ENCODE measurements around the gene C17orf114. TPM values are rescaled to one million over a fixed set of nuclear protein-coding genes. Genes with fewer than 3 reads are reported as not detected.

C17orf114 gene

DNA sequence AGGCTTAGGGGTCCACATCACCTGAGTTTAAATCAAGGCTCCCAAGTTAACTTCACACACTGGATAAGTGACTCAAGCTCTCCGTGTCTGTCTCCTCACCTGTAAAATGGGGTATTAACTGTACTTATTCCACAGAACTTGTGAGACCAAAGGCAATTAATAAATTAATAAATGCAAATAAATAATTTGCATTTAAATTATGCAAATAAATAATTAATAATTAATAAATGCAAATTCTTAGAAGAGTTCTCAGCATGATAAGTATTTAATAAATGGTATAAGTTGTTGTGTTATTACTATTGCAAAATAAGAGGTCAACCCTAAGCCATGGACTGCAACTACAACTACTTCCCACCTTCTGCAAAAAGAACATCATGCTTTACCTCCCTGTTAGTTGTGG lies 48.7 kb downstream of the C17orf114 start:
- Histone ChIP-seq H3K4me1 (ENCODE audit: insufficient read depth, low read length) (peaks cover 2% of the 10 kb centered on the region), H3K4me3 (ENCODE audit: low read length) (no peak overlapping the region), H3K9me3 (ENCODE audit: control insufficient read depth in 1 of 2, insufficient read depth in 1 of 2, low read length in 2 of 2) (peaks cover 0 to 3% of the 10 kb centered on the region in 2 experiments), H3K27ac (ENCODE audit: low read depth in 1 of 2, low read length in 2 of 2) (no peak overlapping the region), H3K36me3 (ENCODE audit: insufficient read depth, low read length) (no peaks in the 10 kb centered on the region), H3K27me3 (ENCODE audit: control insufficient read depth in 1 of 2, insufficient read depth in 2 of 2, low read length in 2 of 2) (peaks cover 5 to 9% of the 10 kb centered on the region in 2 experiments)
- ATAC-seq (ENCODE audit: poor library complexity) (no peak), DNase-seq (no peak)
- CTCF ChIA-PET = no interaction called here
- TF ChIP-seq, protein P1, sequence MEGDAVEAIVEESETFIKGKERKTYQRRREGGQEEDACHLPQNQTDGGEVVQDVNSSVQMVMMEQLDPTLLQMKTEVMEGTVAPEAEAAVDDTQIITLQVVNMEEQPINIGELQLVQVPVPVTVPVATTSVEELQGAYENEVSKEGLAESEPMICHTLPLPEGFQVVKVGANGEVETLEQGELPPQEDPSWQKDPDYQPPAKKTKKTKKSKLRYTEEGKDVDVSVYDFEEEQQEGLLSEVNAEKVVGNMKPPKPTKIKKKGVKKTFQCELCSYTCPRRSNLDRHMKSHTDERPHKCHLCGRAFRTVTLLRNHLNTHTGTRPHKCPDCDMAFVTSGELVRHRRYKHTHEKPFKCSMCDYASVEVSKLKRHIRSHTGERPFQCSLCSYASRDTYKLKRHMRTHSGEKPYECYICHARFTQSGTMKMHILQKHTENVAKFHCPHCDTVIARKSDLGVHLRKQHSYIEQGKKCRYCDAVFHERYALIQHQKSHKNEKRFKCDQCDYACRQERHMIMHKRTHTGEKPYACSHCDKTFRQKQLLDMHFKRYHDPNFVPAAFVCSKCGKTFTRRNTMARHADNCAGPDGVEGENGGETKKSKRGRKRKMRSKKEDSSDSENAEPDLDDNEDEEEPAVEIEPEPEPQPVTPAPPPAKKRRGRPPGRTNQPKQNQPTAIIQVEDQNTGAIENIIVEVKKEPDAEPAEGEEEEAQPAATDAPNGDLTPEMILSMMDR (IDR thresholded peaks at IDR 0.05) = no peak
- no peak overlapping the region for H3K27ac Mint-ChIP-seq
- peaks cover 6% of the 10 kb centered on the region for H3K4me1 Mint-ChIP-seq (ENCODE audit: low read depth)
- no peaks in the 10 kb centered on the region for H3K36me3 Mint-ChIP-seq (ENCODE audit: low read depth)
- POLR2A ChIA-PET = no interaction called here
- peaks cover 31% of the 10 kb centered on the region for H3K27me3 Mint-ChIP-seq
- no peaks in the 10 kb centered on the region for H3K9me3 Mint-ChIP-seq
- intact Hi-C loops (cut with DNase I, micrococcal nuclease) = no loop called here
- H3K4me3 Mint-ChIP-seq = no peak overlapping the region

DNA sequence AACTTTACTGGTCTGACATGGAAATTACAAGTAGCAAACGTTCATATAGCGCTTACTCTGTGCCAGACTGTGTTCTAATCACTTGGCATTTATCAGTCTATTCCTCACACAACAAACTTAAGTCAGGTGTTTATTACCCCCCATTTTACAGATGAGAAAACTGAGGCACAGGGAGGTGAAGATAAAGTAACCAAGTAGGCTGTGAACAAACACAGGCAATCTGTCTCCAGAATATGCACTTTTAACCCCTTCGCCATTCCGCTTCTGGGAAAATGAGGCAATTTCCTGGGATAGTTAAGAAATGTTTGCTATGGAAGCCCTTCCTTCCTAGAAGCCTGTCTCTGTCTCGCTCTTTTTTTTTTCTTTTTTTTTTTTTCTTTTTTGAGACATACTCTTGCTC lies 50.2 kb downstream of the C17orf114 start:
- peaks cover 0 to 3% of the 10 kb centered on the region in 2 experiments for H3K9me3 ChIP-seq (ENCODE audit: control insufficient read depth in 1 of 2, insufficient read depth in 1 of 2, low read length in 2 of 2)
- no peak for ATAC-seq (ENCODE audit: poor library complexity)
- H3K4me1 ChIP-seq (ENCODE audit: insufficient read depth, low read length) = peaks cover 15% of the 10 kb centered on the region
- intact Hi-C loops (cut with DNase I, micrococcal nuclease) = no loop called here
- H3K4me3 ChIP-seq (ENCODE audit: low read length) = no peak overlapping the region
- H3K27me3 Mint-ChIP-seq = peaks cover 24% of the 10 kb centered on the region
- H3K4me1 Mint-ChIP-seq (ENCODE audit: low read depth) = peaks cover 15% of the 10 kb centered on the region
- no peaks in the 10 kb centered on the region for H3K9me3 Mint-ChIP-seq
- ChIA-PET POLR2A (no interaction called here), CTCF (no interaction called here)
- no peaks in the 10 kb centered on the region for H3K36me3 ChIP-seq (ENCODE audit: insufficient read depth, low read length)
- H3K36me3 Mint-ChIP-seq (ENCODE audit: low read depth) = no peaks in the 10 kb centered on the region
- TF ChIP-seq, protein P1 (IDR thresholded peaks at IDR 0.05) = no peak
- no peak for DNase-seq
- no peak overlapping the region for H3K27ac Mint-ChIP-seq
- peaks cover 5 to 6% of the 10 kb centered on the region in 2 experiments for H3K27me3 ChIP-seq (ENCODE audit: control insufficient read depth in 1 of 2, insufficient read depth in 2 of 2, low read length in 2 of 2)
- no peak overlapping the region for H3K4me3 Mint-ChIP-seq
- H3K27ac ChIP-seq (ENCODE audit: low read depth in 1 of 2, low read length in 2 of 2) = no peak overlapping the region

Other genes with a start within 250 kb of the C17orf114 start
- 10 to 100 TPM; 58.0 to 58.2 TPM for gene MYBBP1A, start 246.9 kb downstream of the C17orf114 start, total RNA-seq
- gene GGT6, start 241.8 kb downstream of the C17orf114 start, total RNA-seq = not detected
- not detected for gene SMTNL2, start 217.8 kb downstream of the C17orf114 start, total RNA-seq
- under 1 TPM in 1 of 2 experiments, not detected in 1; 0.36 TPM for gene ALOX15, start 160.7 kb downstream of the C17orf114 start, total RNA-seq
- 10 to 100 TPM; 34.1 to 37.2 TPM for gene PELP1, start 98.2 kb downstream of the C17orf114 start, total RNA-seq
- 100 to 1,000 TPM; 210 to 220 TPM for gene ARRB2, start 91.7 kb downstream of the C17orf114 start, total RNA-seq
- gene MED11, start 70.9 kb downstream of the C17orf114 start, total RNA-seq = 1 to 10 TPM; 2.3 to 3.0 TPM
- 1 to 10 TPM; 3.1 to 3.3 TPM for gene ZMYND15, start 62.5 kb downstream of the C17orf114 start, total RNA-seq
- 10 to 100 TPM; 24.8 to 25.8 TPM for gene CXCL16, start 62.4 kb downstream of the C17orf114 start, total RNA-seq
- gene TM4SF5, start 30.4 kb downstream of the C17orf114 start, total RNA-seq = not detected
- not detected for gene VMO1, start 16.0 kb downstream of the C17orf114 start, total RNA-seq
- gene GLTPD2, start 13.4 kb downstream of the C17orf114 start, total RNA-seq = not detected
- gene PSMB6, start 6.2 kb downstream of the C17orf114 start, total RNA-seq = 10 to 100 TPM; 44.3 to 52.7 TPM
- gene PLD2, start 4.8 kb upstream of the C17orf114 start, total RNA-seq = 10 to 100 TPM; 10.2 to 10.7 TPM
- gene MINK1, start 31.0 kb upstream of the C17orf114 start, total RNA-seq = 100 to 1,000 TPM; 163 to 171 TPM
- 10 to 100 TPM; 28.9 to 30.5 TPM for gene C17orf107, start 97.2 kb upstream of the C17orf114 start, total RNA-seq
- gene CHRNE, start 100.8 kb upstream of the C17orf114 start, total RNA-seq = 1 to 10 TPM; 3.2 to 3.7 TPM
- gene GP1BA, start 129.9 kb upstream of the C17orf114 start, total RNA-seq = not detected
- 10 to 100 TPM; 20.8 to 21.9 TPM for gene SLC25A11, start 137.7 kb upstream of the C17orf114 start, total RNA-seq
- 10 to 100 TPM; 59.3 to 62.8 TPM for gene RNF167, start 137.9 kb upstream of the C17orf114 start, total RNA-seq
- gene PFN1, start 146.2 kb upstream of the C17orf114 start, total RNA-seq = 100 to 1,000 TPM; 349 to 362 TPM
- 10 to 100 TPM; 17.2 to 20.5 TPM for gene ENO3, start 148.8 kb upstream of the C17orf114 start, total RNA-seq
- 10 to 100 TPM; 30.2 to 30.9 TPM for gene SPAG7, start 165.5 kb upstream of the C17orf114 start, total RNA-seq
- 10 to 100 TPM; 41.6 to 51.3 TPM for gene CAMTA2, start 185.3 kb upstream of the C17orf114 start, total RNA-seq
- under 1 TPM in 1 of 2 experiments, not detected in 1; 0.19 TPM for gene INCA1, start 195.2 kb upstream of the C17orf114 start, total RNA-seq
- 10 to 100 TPM; 10.2 to 12.2 TPM for gene KIF1C, start 195.6 kb upstream of the C17orf114 start, total RNA-seq
- gene SLC52A1, start 233.1 kb upstream of the C17orf114 start, total RNA-seq = under 1 TPM in 1 of 2 experiments, not detected in 1; 0.17 TPM